Subcutaneous adipose tissue (tissue), 4 donors: ENCODE results near the gene DYNC1I1. TPM values are rescaled to one million over a fixed set of nuclear protein-coding genes. Genes with fewer than 3 reads are reported as not detected.

Source experiments
- CTCF ChIP-seq: fragments of 450-650 bp; IDR thresholded peaks from one replicate; pipeline ENCODE4 v1.5.1; 2016; ENCODE audit warnings: low read depth, mild to moderate bottlenecking, control low read depth, antibody characterized with exemption, moderate library complexity
- total RNA-seq, 4 donors: library from RNA; depleted of rRNA; stranded (reverse); fragments of >200 nt; gene quantifications; one replicate each; pipeline ENCODE4 v1.1.0, GENCODE V29; 2016

The DYNC1I1 gene
- total RNA-seq, 4 donors from 2014 or later = 4.5 to 8.1 (median 5.1) TPM

- no peak for TF ChIP-seq CTCF
These were observed 33.6 kb downstream of the DYNC1I1 start for GRCh38 chr7:95805909-95806308.

GRCh38 chr7:95808396-95808795, 36.0 kb downstream of the DYNC1I1 start:
- TF ChIP-seq CTCF = no peak

GRCh38 chr7:95811846-95812445, 39.6 kb downstream of the DYNC1I1 start:
- no peak for TF ChIP-seq CTCF

- no peak for TF ChIP-seq CTCF
These were observed 42.4 kb downstream of the DYNC1I1 start for GRCh38 chr7:95814721-95815120.

GRCh38 chr7:95817866-95818640, 45.7 kb downstream of the DYNC1I1 start:
- TF ChIP-seq CTCF = no peak

- no peak for TF ChIP-seq CTCF
These were observed 48.4 kb downstream of the DYNC1I1 start for GRCh38 chr7:95820778-95821177.

- no peak for TF ChIP-seq CTCF
These were observed 50.4 kb downstream of the DYNC1I1 start for GRCh38 chr7:95822717-95823116.
